ENCODE measurements around the gene TRAF3IP3.

Gene TRAF3IP3

DNA sequence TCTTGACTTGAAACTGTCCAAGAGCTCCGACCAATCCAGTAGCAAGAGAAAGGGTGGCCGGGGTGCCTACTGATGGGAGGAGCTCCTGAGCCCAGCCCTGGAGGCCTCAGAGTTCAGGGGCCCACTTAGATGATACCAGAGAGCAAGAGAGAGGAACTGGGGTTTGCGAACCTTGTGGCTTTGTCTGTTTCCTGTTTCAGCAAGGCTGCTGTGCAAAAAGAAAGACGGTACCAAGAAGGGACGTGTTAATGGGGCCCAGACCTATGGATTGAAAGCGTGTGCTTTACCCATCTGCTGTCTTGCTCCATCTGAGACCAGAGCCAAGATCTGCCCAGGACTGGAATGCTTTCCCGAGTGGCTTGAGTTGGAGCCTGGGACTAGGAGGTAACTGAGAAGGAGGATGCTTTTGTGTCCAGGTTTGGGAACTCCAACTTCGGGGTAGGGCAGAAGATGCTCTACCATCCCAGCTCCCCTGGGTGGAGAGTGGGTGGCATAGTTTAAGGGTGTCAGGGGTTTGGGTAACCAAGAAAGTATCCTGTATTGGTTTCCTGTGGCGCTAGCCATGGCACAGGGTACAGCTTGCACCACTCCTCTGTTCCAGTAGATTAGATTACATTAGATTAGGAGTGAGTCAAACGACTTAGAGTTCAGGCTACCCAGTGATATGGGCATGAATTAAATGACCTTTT lies at the start of gene TRAF3IP3:
Gene TRAF3IP3, plus strand, starts transcription at position 128 of the 689 bp plus-strand sequence. CDS start 3,987 bp downstream, outside the sequence.
- in situ Hi-C loops (cut with MboI; ENCODE audit: low sequenced_read_pairs): no loop called here

DNA sequence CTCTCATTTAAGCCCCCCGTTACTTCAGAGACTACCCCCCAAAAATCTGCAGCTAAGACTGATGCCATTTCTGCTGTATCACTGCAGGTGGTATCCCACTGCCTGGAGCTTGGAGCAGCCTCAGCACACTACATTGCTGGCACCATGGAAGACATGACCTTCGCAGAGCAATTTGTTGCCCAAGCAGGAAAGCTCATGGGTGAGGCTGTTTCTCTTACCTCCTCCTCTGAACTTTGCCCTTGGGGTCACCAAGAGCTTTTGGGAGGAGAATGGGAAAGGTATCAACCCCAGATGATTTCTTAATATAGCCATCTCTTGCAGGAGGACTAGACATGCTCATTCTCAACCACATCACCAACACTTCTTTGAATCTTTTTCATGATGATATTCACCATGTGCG lies 49.2 kb upstream of the TRAF3IP3 start:
- in situ Hi-C loops (cut with MboI; ENCODE audit: low sequenced_read_pairs): no loop called here

GRCh38 chr1:209707308-209707707 lies 48.5 kb upstream of the TRAF3IP3 start:
- in situ Hi-C loops (cut with MboI; ENCODE audit: low sequenced_read_pairs): no loop called here

DNA sequence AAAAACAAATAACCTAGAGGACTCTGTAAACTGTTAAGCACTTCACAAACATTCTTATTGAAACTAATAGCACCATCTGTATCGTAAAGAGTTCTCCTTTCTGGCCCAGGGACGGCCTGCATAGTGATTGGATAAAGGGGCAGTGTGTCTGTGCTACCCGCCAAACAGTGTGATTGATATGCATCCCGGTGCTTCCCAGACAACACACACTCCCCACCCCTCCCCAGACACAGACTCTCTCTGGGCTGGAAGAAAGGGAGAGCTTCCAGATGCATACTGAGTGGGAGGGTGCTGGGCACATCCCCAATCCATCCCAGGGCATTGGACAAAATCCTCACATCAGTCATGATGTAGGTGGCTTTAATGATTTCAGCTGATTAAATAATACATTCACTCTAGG lies 47.6 kb upstream of the TRAF3IP3 start:
- in situ Hi-C loops (cut with MboI; ENCODE audit: low sequenced_read_pairs): no loop called here

DNA sequence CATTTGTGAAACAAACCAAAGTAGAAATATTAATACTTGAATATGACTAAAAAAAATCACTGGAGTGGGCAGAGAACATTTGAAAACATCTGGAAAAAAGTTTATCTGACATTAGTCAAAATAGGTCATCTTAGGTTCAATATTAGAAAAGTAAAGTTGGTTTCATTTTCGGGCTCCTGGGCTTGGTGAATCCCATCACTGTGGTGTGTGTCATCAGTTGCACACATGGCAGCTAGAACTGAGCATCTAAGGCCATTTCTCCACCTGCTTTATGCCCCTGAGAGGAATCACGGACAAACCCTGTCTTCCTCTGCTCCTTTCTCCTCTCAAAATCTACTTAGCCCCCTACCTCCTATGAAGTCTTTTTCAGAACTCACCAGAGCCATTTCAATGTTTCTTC lies 45.8 kb upstream of the TRAF3IP3 start:
- in situ Hi-C loops (cut with MboI; ENCODE audit: low sequenced_read_pairs): no loop called here

DNA sequence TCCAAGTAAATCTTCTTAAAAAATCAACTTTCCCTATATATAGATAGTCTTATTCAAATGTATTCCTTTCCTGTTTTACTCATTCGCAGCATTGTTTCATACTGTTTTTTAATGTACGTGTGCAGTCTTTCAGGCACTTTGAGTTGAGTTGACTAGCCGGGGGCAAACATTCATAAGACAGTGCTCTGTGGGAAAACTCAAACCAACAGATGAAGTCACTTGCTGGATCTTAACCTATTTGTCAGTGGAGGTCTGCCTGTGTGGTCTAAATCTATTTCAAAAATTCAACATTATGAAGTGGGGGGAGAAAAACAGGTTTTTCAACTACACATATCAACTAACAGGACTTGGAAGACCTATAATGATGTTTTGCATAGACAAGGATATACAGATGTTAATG lies 45.0 kb upstream of the TRAF3IP3 start:
- in situ Hi-C loops (cut with MboI; ENCODE audit: low sequenced_read_pairs): no loop called here

GRCh38 chr1:209714338-209714737 lies 41.5 kb upstream of the TRAF3IP3 start:
- in situ Hi-C loops (cut with MboI; ENCODE audit: low sequenced_read_pairs): no loop called here

DNA sequence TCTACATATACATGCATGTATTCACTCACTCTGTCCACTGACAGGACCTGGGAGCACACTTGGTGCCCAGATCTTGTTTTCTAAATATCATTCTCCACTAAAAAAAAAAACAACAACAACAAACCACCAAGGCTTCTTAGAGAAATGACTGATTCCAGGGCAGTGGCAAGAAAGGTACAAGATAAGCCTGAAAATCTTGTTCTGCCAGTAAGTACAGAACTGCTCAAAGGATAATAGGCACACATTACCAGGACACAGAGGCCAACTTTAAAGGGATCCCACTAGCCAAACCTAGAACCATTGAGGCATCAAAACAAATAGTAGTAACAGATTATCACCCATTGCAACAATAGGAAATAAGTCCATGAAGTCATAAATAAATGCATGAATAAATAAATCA lies 40.5 kb upstream of the TRAF3IP3 start:
- in situ Hi-C loops (cut with MboI; ENCODE audit: low sequenced_read_pairs): no loop called here

DNA sequence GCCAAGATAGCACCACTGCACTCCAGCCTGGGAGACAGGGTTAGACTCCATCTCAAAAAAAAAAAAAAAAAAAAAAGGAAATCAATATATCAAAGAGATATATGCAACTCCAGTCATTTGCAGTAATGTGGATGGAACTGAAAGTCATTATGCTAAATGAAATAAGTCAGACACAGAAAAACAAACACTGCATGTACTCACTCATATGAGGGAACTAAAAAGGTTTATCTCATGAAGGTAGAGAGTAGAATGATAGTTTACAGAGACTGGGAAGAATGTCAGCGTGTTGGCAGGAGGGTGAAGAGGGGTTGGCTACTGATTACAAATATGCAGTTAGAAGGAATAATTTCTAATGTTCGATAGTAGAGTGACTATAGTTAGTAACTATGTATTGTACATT lies 38.0 kb upstream of the TRAF3IP3 start:
- in situ Hi-C loops (cut with MboI; ENCODE audit: low sequenced_read_pairs): no loop called here

GRCh38 chr1:209720326-209720725 lies 35.5 kb upstream of the TRAF3IP3 start:
- in situ Hi-C loops (cut with MboI; ENCODE audit: low sequenced_read_pairs): no loop called here

DNA sequence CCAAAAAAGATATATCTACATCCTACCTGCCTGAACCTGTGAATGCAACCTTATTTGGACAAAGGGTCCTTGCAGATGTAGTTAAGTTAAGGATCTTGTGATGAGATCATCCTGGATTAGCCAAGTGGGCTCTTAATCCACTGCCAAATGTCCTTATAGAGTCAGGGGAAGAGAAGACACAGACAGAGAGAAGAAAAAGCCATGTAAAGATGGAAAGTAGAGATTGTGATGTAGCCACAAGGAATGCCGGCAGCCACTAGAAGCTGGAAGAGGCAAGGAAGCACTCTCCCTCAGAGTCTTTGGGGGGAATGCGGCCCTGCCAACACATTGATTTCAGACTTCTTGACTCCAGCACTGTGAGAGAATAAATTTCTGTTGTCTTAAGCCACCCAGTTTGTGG lies 35.0 kb upstream of the TRAF3IP3 start:
- in situ Hi-C loops (cut with MboI; ENCODE audit: low sequenced_read_pairs): no loop called here

- in situ Hi-C loops (cut with MboI; ENCODE audit: low sequenced_read_pairs): no loop called here
Measured at GRCh38 chr1:209721323-209721722, 34.5 kb upstream of the TRAF3IP3 start.

GRCh38 chr1:209723265-209723664 lies 32.6 kb upstream of the TRAF3IP3 start:
- in situ Hi-C loops (cut with MboI; ENCODE audit: low sequenced_read_pairs): no loop called here

GRCh38 chr1:209723756-209724693 lies 31.8 kb upstream of the TRAF3IP3 start:
- in situ Hi-C loops (cut with MboI; ENCODE audit: low sequenced_read_pairs): no loop called here

- in situ Hi-C loops (cut with MboI; ENCODE audit: low sequenced_read_pairs): no loop called here
Measured at GRCh38 chr1:209727286-209727685, 28.6 kb upstream of the TRAF3IP3 start.

DNA sequence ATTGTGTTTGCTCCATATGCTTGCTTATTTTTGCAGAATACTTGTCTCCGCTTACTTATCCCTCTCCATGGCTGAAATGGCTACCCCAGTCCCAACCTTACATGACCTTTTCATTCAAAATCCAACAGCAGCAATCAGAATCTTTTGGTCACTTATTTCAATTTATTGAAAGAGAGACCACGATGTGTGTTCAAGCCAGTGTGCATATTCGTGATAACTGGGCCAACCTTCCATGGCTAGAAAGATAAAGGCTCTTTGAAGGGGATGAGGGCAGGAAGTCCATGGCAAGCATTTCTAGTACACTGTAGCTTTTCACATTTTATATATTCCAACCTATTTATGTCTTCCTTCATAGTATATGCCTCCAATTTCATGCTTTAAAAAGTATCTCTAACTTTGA lies 28.1 kb upstream of the TRAF3IP3 start:
- in situ Hi-C loops (cut with MboI; ENCODE audit: low sequenced_read_pairs): no loop called here

DNA sequence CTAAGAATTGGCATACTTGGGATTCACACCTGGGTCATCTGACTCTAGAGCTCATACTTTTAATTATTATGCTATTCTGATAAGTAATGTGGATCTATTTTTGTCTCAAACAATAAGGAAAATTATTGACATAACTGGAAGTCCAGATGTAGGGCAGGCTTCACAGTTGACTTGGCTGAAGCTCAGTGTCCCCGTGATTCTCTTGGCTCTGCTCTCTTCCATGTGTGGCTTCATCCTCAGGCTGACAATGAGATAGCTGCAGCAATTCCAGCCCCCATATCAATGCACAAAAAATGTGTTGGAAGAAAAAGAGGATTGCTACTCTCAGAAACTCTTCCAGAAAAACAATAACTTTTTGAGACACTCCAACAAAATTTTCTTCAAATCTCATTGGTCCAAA lies 27.4 kb upstream of the TRAF3IP3 start:
- in situ Hi-C loops (cut with MboI; ENCODE audit: low sequenced_read_pairs): no loop called here

DNA sequence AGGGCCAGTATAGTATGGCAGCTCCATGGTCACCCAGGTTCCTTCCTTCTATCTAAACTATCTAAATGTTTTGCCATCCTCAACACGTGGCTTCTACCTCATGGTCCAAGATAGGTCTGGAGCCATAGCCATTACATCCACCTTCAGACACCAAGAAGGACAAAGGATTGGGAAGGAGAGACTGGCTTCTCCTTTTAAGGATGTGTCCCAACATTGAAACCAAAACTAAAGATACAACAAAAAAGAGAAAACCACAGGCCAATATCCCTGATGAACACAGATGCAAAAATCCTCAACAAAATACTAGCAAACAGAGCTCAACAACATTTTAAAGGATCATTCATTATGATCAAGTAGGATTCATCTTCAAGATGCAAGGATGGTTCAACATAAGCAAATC lies 26.4 kb upstream of the TRAF3IP3 start:
- in situ Hi-C loops (cut with MboI; ENCODE audit: low sequenced_read_pairs): no loop called here

GRCh38 chr1:209732725-209733124 lies 23.1 kb upstream of the TRAF3IP3 start:
- in situ Hi-C loops (cut with MboI; ENCODE audit: low sequenced_read_pairs): no loop called here

DNA sequence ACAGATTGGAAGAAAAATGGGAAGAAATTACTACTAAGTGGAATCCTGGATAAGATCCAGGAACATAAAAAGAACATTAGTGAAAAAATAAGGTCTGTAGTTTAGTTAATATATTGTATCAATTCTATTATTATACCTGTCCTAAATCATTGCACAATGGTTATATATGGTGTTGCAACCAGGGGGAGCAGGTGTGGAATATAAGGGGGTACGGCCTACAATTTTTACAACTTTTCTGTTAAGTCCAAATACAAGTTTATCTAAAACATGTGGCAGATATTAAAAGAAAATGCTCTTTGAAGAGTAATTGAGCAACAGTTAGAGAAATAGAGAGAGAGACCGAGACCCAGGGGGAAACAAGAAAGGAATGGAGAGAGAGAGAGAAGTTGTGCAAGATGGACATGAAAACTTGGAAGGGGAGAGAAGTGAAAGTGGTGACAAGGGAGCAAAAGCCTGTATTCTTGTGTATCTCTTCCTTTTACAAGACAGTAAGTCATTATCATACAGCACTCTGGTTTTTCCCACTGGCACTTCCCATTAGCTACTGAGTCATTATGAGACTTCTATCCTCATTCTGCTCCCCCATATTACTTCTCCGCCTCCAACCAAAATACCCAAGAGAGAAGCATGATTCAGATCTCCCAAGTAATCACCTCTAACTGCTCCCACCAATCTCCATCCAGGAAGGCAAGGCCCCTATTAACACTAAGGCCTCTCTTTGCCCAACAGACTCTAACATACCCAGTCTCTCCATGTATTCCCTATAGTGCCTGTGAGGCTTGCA lies 22.3 kb upstream of the TRAF3IP3 start:
- in situ Hi-C loops (cut with MboI; ENCODE audit: low sequenced_read_pairs): no loop called here

DNA sequence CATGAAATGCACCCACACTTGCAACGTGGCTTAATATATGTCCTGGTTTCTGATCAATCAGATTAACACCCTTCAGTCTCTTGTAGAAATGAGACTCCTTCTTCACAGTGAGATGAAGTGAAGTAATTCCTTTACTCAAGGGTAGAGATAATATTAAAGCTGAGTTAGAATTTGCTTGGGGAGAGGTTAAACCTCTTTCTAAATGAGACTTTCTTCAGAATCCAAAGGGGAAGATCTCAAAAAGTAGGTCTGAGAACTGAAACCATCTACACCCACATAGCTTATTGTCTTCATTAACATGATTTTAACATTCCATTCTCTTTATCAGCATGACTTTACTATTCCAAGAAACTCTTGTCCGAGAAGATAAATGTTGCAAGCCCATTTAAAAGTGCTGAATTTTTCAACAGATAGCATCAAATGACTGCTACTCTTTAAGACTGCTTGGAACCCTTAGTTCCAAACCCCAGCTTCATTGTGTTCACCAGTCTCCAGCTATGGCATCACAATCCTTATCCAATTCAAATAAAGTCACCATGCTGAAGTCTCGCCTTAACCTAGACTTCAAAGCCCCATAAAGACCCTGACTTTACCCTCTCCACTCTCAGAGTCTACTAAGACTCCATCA lies 19.2 kb upstream of the TRAF3IP3 start:
- in situ Hi-C loops (cut with MboI; ENCODE audit: low sequenced_read_pairs): no loop called here
